RWPE2 (cell line): Measurements from ENCODE around the gene ASCL5.

Experiments
- ATAC-seq: fragments of 200-7000 bp; cut with Tn5 transposase; 3 replicates; pipeline ENCODE4 v1.9.1; 2021; ENCODE audit warnings: low read depth
- DNase-seq: peaks from one replicate; pipeline ENCODE4 v3.0.0-alpha.2; 2020; ENCODE audit warnings: low spot score
- H3K27ac ChIP-seq: fragments of 450-650 bp; 2 replicates; pipeline ENCODE4 v1.5.1; 2017; ENCODE audit warnings: mild to moderate bottlenecking; ENCODE audit not compliant: poor library complexity, severe bottlenecking
- H3K27me3 ChIP-seq: fragments of 250-450 bp; sonication (Bioruptor Pico); 2 replicates; pipeline ENCODE4 v1.5.1; 2021; ENCODE audit warnings: mild to moderate bottlenecking, moderate library complexity; ENCODE audit not compliant: insufficient read depth, poor library complexity, severe bottlenecking
- H3K36me3 ChIP-seq: fragments of 250-450 bp; sonication (Bioruptor Pico); 2 replicates; pipeline ENCODE4 v1.5.1; 2020; ENCODE audit warnings: low read depth, mild to moderate bottlenecking, moderate library complexity
- H3K4me1 ChIP-seq: fragments of 250-450 bp; sonication (Bioruptor Pico); 2 replicates; pipeline ENCODE4 v1.5.1; 2021; ENCODE audit warnings: mild to moderate bottlenecking, moderate library complexity; ENCODE audit not compliant: insufficient read depth, poor library complexity, severe bottlenecking
- H3K4me3 ChIP-seq: fragments of 250-450 bp; sonication (Bioruptor Pico); 2 replicates; pipeline ENCODE4 v1.5.1; 2021; ENCODE audit warnings: mild to moderate bottlenecking, moderate library complexity; ENCODE audit not compliant: severe bottlenecking
- H3K9me3 ChIP-seq: fragments of 250-450 bp; sonication (Bioruptor Pico); 2 replicates; pipeline ENCODE4 v1.5.1; 2021; ENCODE audit warnings: mild to moderate bottlenecking, moderate library complexity; ENCODE audit not compliant: severe bottlenecking
- TF ChIP-seq, protein P1 (sequence below): fragments of 450-650 bp; IDR thresholded peaks from one replicate; pipeline ENCODE4 v1.5.1; 2017; ENCODE audit warnings: mild to moderate bottlenecking, moderate library complexity; ENCODE audit not compliant: poor library complexity, severe bottlenecking

ASCL5 gene

GRCh38 chr1:201116091-201116490, 10.9 kb downstream of the ASCL5 start:
- H3K27ac ChIP-seq, result no peak overlapping the region
- H3K9me3 ChIP-seq, result no peaks in the 10 kb centered on the region
- no peaks in the 10 kb centered on the region for H3K4me1 ChIP-seq
- TF ChIP-seq, protein P1, sequence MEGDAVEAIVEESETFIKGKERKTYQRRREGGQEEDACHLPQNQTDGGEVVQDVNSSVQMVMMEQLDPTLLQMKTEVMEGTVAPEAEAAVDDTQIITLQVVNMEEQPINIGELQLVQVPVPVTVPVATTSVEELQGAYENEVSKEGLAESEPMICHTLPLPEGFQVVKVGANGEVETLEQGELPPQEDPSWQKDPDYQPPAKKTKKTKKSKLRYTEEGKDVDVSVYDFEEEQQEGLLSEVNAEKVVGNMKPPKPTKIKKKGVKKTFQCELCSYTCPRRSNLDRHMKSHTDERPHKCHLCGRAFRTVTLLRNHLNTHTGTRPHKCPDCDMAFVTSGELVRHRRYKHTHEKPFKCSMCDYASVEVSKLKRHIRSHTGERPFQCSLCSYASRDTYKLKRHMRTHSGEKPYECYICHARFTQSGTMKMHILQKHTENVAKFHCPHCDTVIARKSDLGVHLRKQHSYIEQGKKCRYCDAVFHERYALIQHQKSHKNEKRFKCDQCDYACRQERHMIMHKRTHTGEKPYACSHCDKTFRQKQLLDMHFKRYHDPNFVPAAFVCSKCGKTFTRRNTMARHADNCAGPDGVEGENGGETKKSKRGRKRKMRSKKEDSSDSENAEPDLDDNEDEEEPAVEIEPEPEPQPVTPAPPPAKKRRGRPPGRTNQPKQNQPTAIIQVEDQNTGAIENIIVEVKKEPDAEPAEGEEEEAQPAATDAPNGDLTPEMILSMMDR, result no peak
- DNase-seq, result no peak
- no peaks in the 10 kb centered on the region for H3K27me3 ChIP-seq
- ATAC-seq, result no peak
- no peaks in the 10 kb centered on the region for H3K36me3 ChIP-seq
- H3K4me3 ChIP-seq, result no peak overlapping the region

DNA sequence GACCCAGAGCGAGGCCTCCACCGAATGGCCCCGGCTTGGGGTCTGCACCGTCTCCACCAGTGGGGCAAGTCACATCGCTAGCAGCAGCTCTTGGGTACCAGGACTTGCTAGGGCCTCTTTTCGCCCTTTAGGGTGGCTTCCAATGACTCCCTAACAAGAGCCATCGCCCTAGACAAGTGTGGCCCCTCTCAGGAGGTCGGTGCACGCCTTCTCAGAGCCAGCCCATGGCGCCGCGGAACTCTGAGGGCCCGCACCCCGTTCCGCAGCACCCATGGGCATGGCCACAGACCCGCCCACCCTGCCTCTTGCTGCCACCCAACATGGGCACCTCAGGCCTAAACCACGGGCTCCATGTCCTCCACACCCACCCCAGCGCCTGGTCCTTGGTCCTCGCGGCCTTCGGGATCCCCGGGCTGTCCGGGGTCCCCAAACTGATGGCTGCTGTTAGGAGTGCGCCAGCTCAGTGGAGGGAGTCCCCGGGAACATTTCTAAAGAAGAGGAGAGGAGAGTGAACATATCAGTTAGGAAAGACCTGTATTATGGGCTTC, 11.5 kb downstream of the ASCL5 start:
- Histone ChIP-seq H3K36me3 (no peaks in the 10 kb centered on the region), H3K27ac (no peak overlapping the region), H3K9me3 (no peaks in the 10 kb centered on the region), H3K4me3 (no peak overlapping the region), H3K4me1 (no peaks in the 10 kb centered on the region), H3K27me3 (no peaks in the 10 kb centered on the region)
- TF ChIP-seq, protein P1, result no peak
- no peak for ATAC-seq
- no peak for DNase-seq

- ATAC-seq, result peak; percentile 95
- TF ChIP-seq, protein P1, result peak; percentile 91
Measured at GRCh38 chr1:201114245-201115131, 12.5 kb downstream of the ASCL5 start.

GRCh38 chr1:201113451-201114244, 13.3 kb downstream of the ASCL5 start:
- Histone ChIP-seq H3K27me3 (no peaks in the 10 kb centered on the region), H3K4me3 (peak overlapping the region; percentile 41), H3K4me1 (no peaks in the 10 kb centered on the region), H3K27ac (no peak overlapping the region), H3K9me3 (no peaks in the 10 kb centered on the region), H3K36me3 (no peaks in the 10 kb centered on the region)
- TF ChIP-seq, protein P1, result no peak
- no peak for ATAC-seq
- no peak for DNase-seq

More at GRCh38 chr1:201114245-201115131, 12.5 kb downstream of the ASCL5 start:
- no peaks in the 10 kb centered on the region for H3K36me3 ChIP-seq
- H3K9me3 ChIP-seq, result no peaks in the 10 kb centered on the region
- H3K27me3 ChIP-seq, result no peaks in the 10 kb centered on the region
- peak; percentile 82 for DNase-seq
- no peak overlapping the region for H3K27ac ChIP-seq
- H3K4me3 ChIP-seq, result peak overlapping the region; percentile 41
- H3K4me1 ChIP-seq, result no peaks in the 10 kb centered on the region
